Skeletal muscle cell (primary cell): ENCODE measurements around the gene ICOSLG.
"Not testable (repeated sequence)": the region's sequence is repeated elsewhere in the genome, so short reads cannot be mapped to it uniquely, and the experiment has no call there.

ENCODE experiments used
- DNase-seq: peaks from one replicate; pipeline ENCODE4 v3.0.0-alpha.2; 2010; ENCODE audit warnings: low read depth
- H3K4me3 ChIP-seq: 2 replicates; pipeline ENCODE4 v1.5.1; 2011; ENCODE audit warnings: low read depth, mild to moderate bottlenecking, control low read depth, low read length, moderate library complexity

ICOSLG gene

GRCh38 chr21:44194451-44194850 is 46.3 kb downstream of the ICOSLG start:
- H3K4me3 ChIP-seq, DNase-seq: not testable (repeated sequence)

DNA sequence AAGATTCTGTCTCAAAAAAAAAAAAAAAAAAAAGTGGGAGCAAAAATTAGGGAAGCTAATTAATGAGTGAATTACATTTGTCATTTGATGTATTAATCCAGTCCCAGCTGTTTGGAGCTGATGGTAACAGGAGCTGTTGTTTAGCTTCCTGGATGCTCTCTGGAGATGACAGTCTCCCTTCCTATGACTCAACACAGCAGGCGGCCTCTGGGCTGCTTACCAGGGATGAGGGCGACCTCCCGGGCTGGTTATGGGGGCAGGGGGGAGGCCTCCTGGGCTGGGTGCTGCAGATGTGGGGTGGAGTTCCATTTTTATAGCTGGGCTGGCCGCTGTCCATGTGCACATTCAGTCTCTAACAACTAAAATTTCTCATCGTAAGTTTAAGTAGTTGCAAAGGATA is 47.6 kb downstream of the ICOSLG start:
- H3K4me3 ChIP-seq, DNase-seq: not testable (repeated sequence)

DNA sequence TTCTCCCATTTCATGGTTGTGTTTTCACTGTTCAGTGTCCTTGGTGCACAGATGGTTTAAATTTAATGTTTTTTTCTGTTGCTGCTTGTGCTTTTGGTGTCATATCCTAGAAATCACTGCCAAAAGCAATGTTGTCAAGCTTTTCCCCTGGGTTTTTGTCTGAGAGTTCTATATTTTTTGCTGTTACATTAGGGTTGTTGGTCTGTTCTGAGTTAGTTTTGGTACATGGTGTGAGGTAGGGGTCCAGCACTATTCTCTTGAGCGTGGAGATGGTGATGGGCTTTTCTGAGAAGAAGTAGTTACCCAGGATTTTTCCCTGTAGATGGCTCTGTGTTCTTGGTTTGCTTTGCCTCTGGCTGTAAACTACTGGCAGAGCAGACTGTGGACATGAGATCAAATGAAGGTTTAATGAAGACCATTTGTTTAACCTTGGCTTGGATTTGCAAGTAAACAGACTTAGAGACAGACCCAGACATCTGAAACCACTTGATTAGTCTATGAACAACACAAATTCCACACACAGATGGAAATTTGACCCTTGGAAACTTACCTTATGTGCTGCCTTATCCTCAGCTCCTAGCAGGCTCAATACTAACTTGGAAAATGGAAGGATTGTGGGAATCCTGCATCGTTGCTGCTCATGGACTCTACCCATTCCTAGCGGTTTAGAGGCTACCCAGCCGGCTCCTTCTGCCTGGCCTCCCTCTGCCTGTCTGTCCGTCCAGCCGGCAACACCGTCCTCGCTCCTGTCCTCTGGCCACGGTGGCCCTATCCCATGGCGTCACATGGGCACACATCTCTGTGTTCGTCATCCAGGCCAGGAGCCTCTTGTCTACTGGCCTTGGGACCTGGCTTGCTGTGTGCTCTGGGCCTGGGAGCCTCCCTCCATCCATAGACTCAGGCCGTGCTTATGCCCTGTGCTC is 50.1 kb downstream of the ICOSLG start:
- DNase-seq, H3K4me3 ChIP-seq: not testable (repeated sequence)

- H3K4me3 ChIP-seq, DNase-seq: not testable (repeated sequence)
These were observed 55.9 kb downstream of the ICOSLG start for GRCh38 chr21:44184862-44185261.

GRCh38 chr21:44182202-44182601 is 58.5 kb downstream of the ICOSLG start:
- H3K4me3 ChIP-seq, DNase-seq: not testable (repeated sequence)

GRCh38 chr21:44181506-44181905 is 59.2 kb downstream of the ICOSLG start:
- not testable (repeated sequence) for DNase-seq, H3K4me3 ChIP-seq

GRCh38 chr21:44176127-44176526 is 64.6 kb downstream of the ICOSLG start:
- DNase-seq, H3K4me3 ChIP-seq: not testable (repeated sequence)

DNA sequence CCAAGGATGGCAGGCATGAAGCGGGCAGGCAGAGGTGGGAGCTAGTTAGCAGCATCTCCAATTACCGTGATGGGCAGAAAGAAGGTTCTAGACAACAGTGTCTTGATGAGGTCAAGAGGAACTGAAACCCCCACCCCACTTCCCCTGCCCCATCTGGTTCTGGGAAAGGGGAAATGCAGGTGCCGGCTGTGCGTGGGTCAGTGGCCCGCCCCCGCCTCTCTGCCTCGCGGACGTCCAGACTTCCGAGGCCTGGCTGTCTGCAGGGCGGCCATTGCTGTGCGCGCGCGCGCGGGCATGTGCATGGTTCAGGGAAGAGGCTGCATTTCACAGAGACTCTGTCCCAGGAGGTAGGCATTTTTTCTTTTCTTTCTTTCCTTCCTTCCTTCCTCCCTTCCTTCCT is 65.6 kb downstream of the ICOSLG start:
- not testable (repeated sequence) for H3K4me3 ChIP-seq, DNase-seq
